H1 (cell line): ENCODE data around the gene GABRG3. TPM values are rescaled to one million over a fixed set of nuclear protein-coding genes. Genes with fewer than 3 reads are reported as not detected.

Source experiments
- CTCF ChIA-PET: fragments of 300-600 bp; sonication (Branson Sonifier 250); formaldehyde crosslinking; loops from one replicate; lab custom pipeline; 2021; ENCODE audit not compliant: partially characterized antibody; lab: Charles Lee
- POLR2A ChIA-PET: fragments of 300-600 bp; sonication (Branson Sonifier 250); formaldehyde crosslinking; loops from one replicate; lab custom pipeline; 2021; ENCODE audit warnings: inconsistent platforms; ENCODE audit not compliant: partially characterized antibody; lab: Charles Lee
- DNase-seq, 2 experiments: peaks; one replicate each; pipeline versions ENCODE4 v3.0.0 to v3.0.0-alpha.2; 2010 to 2022; ENCODE audit warnings: low spot score in 2 of 2, low read depth in 1 of 2, mixed read lengths in 1 of 2
- FAIRE-seq: peaks from 2 replicates; lab custom pipeline; 2011; peaks lifted over from hg19 to GRCh38; lab: Jason Lieb, UNC
- H2AFZ ChIP-seq: 2 replicates; pipeline ENCODE4 v1.8.1; 2012; ENCODE audit warnings: low read length, inconsistent platforms
- H2AK5ac ChIP-seq: 2 replicates; pipeline ENCODE4 v1.6.1; 2013; ENCODE audit warnings: low read depth, low read length
- H2BK120ac ChIP-seq: replicated peaks from 2 replicates; pipeline ENCODE3; 2013; ENCODE audit warnings: low read depth, low read length, inconsistent platforms
- H2BK12ac ChIP-seq: 2 replicates; pipeline ENCODE4 v1.6.1; 2013; ENCODE audit warnings: low read depth, low read length
- H2BK15ac ChIP-seq: 2 replicates; pipeline ENCODE4 v1.6.1; 2013; ENCODE audit warnings: low read length
- H2BK20ac ChIP-seq: 2 replicates; pipeline ENCODE4 v1.6.1; 2013; ENCODE audit warnings: low read length
- H2BK5ac ChIP-seq: 2 replicates; pipeline ENCODE4 v1.6.1; 2013; ENCODE audit warnings: low read depth, low read length
- H3K14ac ChIP-seq: 2 replicates; pipeline ENCODE4 v1.6.1; 2013; ENCODE audit warnings: inconsistent platforms; ENCODE audit not compliant: insufficient read length
- H3K18ac ChIP-seq: 2 replicates; pipeline ENCODE4 v1.6.1; 2013; ENCODE audit warnings: low read length; ENCODE audit errors: extremely low read depth
- H3K23ac ChIP-seq: 2 replicates; pipeline ENCODE4 v1.6.1; 2013; ENCODE audit warnings: inconsistent platforms; ENCODE audit not compliant: insufficient read length
- H3K23me2 ChIP-seq: 2 replicates; pipeline ENCODE4 v1.6.1; 2013; ENCODE audit warnings: low read depth, low read length
- H3K27ac ChIP-seq: 2 replicates; pipeline ENCODE4 v1.6.1; 2011; ENCODE audit warnings: low read depth, low read length, inconsistent platforms
- H3K27me3 ChIP-seq, 4 experiments: replicated peaks in 1 of 4; 1 replicate in 1 of 4; 2 replicates in 3 of 4; pipeline versions ENCODE4 v1.6.1 to v1.8.1; 2011 to 2013; ENCODE audit warnings: low read length in 3 of 4, mild to moderate bottlenecking in 3 of 4, inconsistent platforms in 2 of 4, mixed read lengths in 2 of 4, moderate library complexity in 1 of 4; ENCODE audit not compliant: control insufficient read depth in 3 of 4, insufficient read depth in 3 of 4; ENCODE audit errors: extremely low read depth in 1 of 4
- H3K36me3 ChIP-seq, 4 experiments: 2 replicates each; pipeline versions ENCODE4 v1.6.1 to v1.8.1; 2011 to 2013; ENCODE audit warnings: mild to moderate bottlenecking in 4 of 4, low read length in 3 of 4, moderate library complexity in 2 of 4, control low read depth in 1 of 4, inconsistent platforms in 1 of 4; ENCODE audit not compliant: insufficient read depth in 4 of 4, control insufficient read depth in 2 of 4
- H3K4ac ChIP-seq: replicated peaks from 2 replicates; pipeline ENCODE3; 2013; ENCODE audit warnings: low read length, low read depth, mixed read lengths, inconsistent platforms; ENCODE audit not compliant: insufficient read length
- H3K4me1 ChIP-seq, 4 experiments: replicated peaks in 1 of 4; 1 replicate in 1 of 4; 2 replicates in 3 of 4; pipeline versions ENCODE4 v1.6.1 to v1.8.1; 2011 to 2013; ENCODE audit warnings: low read length in 3 of 4, inconsistent platforms in 2 of 4, mixed read lengths in 1 of 4; ENCODE audit not compliant: insufficient read depth in 4 of 4, control insufficient read depth in 3 of 4
- H3K4me2 ChIP-seq, 2 experiments: 2 replicates each; pipeline versions ENCODE4 v1.6.1 to v1.8.1; 2011 to 2013; ENCODE audit warnings: low read depth in 2 of 2, low read length in 2 of 2, control low read depth in 1 of 2, inconsistent platforms in 1 of 2, mild to moderate bottlenecking in 1 of 2; ENCODE audit not compliant: insufficient read depth in 1 of 2
- H3K4me3 ChIP-seq, 4 experiments: fragments of 200-600, 300-600 bp in 1 of 4; sonication (generic), shearing (Covaris generic), sonication (Bioruptor Twin) in 1 of 4; 2 replicates each; pipeline versions ENCODE4 v1.5.1 to v1.8.1; 2011 to 2016; ENCODE audit warnings: low read length in 4 of 4, low read depth in 3 of 4, control low read depth in 2 of 4, inconsistent platforms in 2 of 4, mild to moderate bottlenecking in 2 of 4, mixed read lengths in 1 of 4, moderate library complexity in 1 of 4; ENCODE audit not compliant: insufficient read depth in 2 of 4; ENCODE audit errors: extremely low read depth in 1 of 4
- H3K56ac ChIP-seq: replicated peaks from 2 replicates; pipeline ENCODE3; 2013; ENCODE audit warnings: low read depth, mild to moderate bottlenecking, mixed read lengths, low read length, inconsistent platforms; ENCODE audit not compliant: insufficient read length
- H3K79me1 ChIP-seq: 2 replicates; pipeline ENCODE4 v1.6.1; 2013; ENCODE audit warnings: low read depth, low read length, control low read depth
- H3K79me2 ChIP-seq, 2 experiments: 2 replicates each; pipeline versions ENCODE4 v1.6.1 to v1.8.1; 2012 to 2013; ENCODE audit warnings: low read length in 2 of 2, mild to moderate bottlenecking in 2 of 2, inconsistent platforms in 1 of 2; ENCODE audit not compliant: insufficient read depth in 2 of 2, control insufficient read depth in 1 of 2
- H3K9ac ChIP-seq, 4 experiments: replicated peaks in 1 of 4; 1 replicate in 1 of 4; 2 replicates in 3 of 4; pipeline versions ENCODE4 v1.6.1 to v1.8.1; 2011 to 2013; ENCODE audit warnings: low read depth in 3 of 4, low read length in 3 of 4, control low read depth in 2 of 4, mild to moderate bottlenecking in 2 of 4, moderate library complexity in 2 of 4, inconsistent platforms in 1 of 4; ENCODE audit errors: extremely low read depth in 1 of 4
- H3K9me3 ChIP-seq, 2 experiments: 2 replicates each; pipeline versions ENCODE4 v1.6.1 to v1.8.1; 2012 to 2013; ENCODE audit warnings: mild to moderate bottlenecking in 2 of 2, moderate library complexity in 2 of 2, control low read depth in 1 of 2, inconsistent platforms in 1 of 2, low read depth in 1 of 2, low read length in 1 of 2, mixed read lengths in 1 of 2; ENCODE audit not compliant: insufficient read depth in 2 of 2
- H4K20me1 ChIP-seq, 2 experiments: replicated peaks in 1 of 2; 2 replicates each; pipeline versions ENCODE3 to v1.8.1; 2011 to 2013; ENCODE audit warnings: inconsistent platforms in 2 of 2, low read length in 2 of 2, mild to moderate bottlenecking in 1 of 2; ENCODE audit not compliant: insufficient read depth in 2 of 2, control insufficient read depth in 1 of 2
- H4K5ac ChIP-seq: 2 replicates; pipeline ENCODE4 v1.6.1; 2013; ENCODE audit warnings: low read length, low read depth, mixed read lengths, inconsistent platforms; ENCODE audit not compliant: insufficient read length
- H4K8ac ChIP-seq: 2 replicates; pipeline ENCODE4 v1.8.0; 2013; ENCODE audit warnings: mild to moderate bottlenecking, moderate library complexity, low read length, inconsistent platforms; ENCODE audit not compliant: insufficient read depth; ENCODE audit errors: extremely low read depth
- H4K91ac ChIP-seq: replicated peaks from 2 replicates; pipeline ENCODE3; 2013; ENCODE audit warnings: low read length, mixed read lengths, inconsistent platforms; ENCODE audit not compliant: insufficient read length
- CHD2 ChIP-seq: IDR thresholded peaks from 2 replicates; pipeline ENCODE4 v1.6.1; 2012; ENCODE audit warnings: low read length, improper control_type of control experiment
- WGBS, 2 experiments: shearing (Covaris generic) in 1 of 2; methylation state at CpG; one replicate each; pipeline versions ENCODE4 v1.1.6 to v1.1.7; 2013 to 2015; ENCODE audit warnings: low lambda C conversion rate in 2 of 2, mixed read lengths in 2 of 2, inconsistent platforms in 1 of 2, low coverage in 1 of 2, missing lambda C conversion rate in 1 of 2; ENCODE audit not compliant: insufficient replicate concordance in 2 of 2, insufficient coverage in 1 of 2, insufficient read length in 1 of 2; ENCODE audit errors: extremely low coverage in 1 of 2, missing lambda C conversion rate in 1 of 2; 5-methylcytosine and 5-hydroxymethylcytosine counted together
- polyA plus RNA-seq, 7 experiments: library from polyadenylated mRNA; depleted of rRNA in 3 of 7; stranded (reverse) in 5 of 7; unstranded in 2 of 7; fragments of >200 nt in 5 of 7; fragments of 200-250 nt in 2 of 7; gene quantifications; 1 replicate in 5 of 7; 2 replicates in 1 of 7; 4 replicates in 1 of 7; pipeline versions ENCODE4 v1.2.1 to v1.2.3, GENCODE V29; 2011 to 2013; ENCODE audit warnings: missing spikeins in 2 of 7, mixed read lengths in 2 of 7
- total RNA-seq: library from RNA; stranded (reverse); fragmentation: NEBNext Ultra II Directional; extraction: Animal tissue kit (Norgen Biotek cat#: 25700); gene quantifications from 2 replicates; pipeline ENCODE4 v1.2.1, GENCODE V29; 2021
- TF ChIP-seq, protein P1 (sequence below), 3 experiments: IDR thresholded peaks; 1 replicate in 2 of 3; 2 replicates in 1 of 3; pipeline versions ENCODE4 v1.5.1 to v1.6.1; 2011; ENCODE audit warnings: low read length in 3 of 3, mild to moderate bottlenecking in 3 of 3, inconsistent platforms in 2 of 3, low read depth in 1 of 3, moderate library complexity in 1 of 3; ENCODE audit not compliant: insufficient read depth in 1 of 3; ENCODE audit errors: control extremely low read depth in 1 of 3

The GABRG3 gene
- total and polyA plus RNA-seq, 2 of the 8 experiments (the other 6 are each of a cell fraction or from before 2014, with no cell fraction given) = 0.17 to 0.80 TPM

DNA sequence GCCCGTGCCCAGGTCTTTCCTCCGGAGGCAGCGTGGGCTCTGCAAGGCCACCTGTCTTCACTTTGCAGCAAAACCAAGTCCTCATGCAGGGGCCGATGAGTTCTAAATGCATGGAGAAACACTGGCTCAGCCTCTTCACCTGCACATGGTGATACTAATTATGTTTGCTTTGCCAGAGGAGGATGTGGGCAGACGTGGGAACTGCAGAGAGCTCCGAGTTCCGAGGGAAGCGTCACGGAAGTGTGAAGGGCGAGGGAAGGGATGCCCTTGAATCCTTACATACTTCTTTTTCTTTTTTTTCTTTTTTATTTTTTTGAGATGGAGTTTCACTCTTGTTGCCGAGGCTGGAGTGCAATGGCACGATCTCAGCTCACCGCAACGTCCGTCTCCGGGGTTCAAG is 74.8 kb downstream of the GABRG3 start:
- Histone ChIP-seq H4K5ac (no peak overlapping the region), H2AFZ (peak overlapping the region; percentile 29; the same call in 1 of the 2 replicates), H3K14ac (no peak overlapping the region), H3K4ac (no peak overlapping the region), H4K8ac (no peak overlapping the region; the same call in 1 of the 2 replicates), H3K27ac (no peak overlapping the region), H2BK20ac (no peak overlapping the region), H2BK15ac (no peak overlapping the region), H3K9ac (no peak overlapping the region), H2AK5ac (no peak overlapping the region), H2BK5ac (no peak overlapping the region), H3K4me3 (no peak overlapping the region), H3K18ac (no peak overlapping the region), H3K4me1 (no peaks in the 10 kb centered on the region), H3K23me2 (no peaks in the 10 kb centered on the region), H3K56ac (no peak overlapping the region), H3K79me2 (no peaks in the 10 kb centered on the region), H2BK120ac (no peak overlapping the region), H3K9me3 (no peaks in the 10 kb centered on the region), H2BK12ac (no peak overlapping the region), H3K4me2 (no peak overlapping the region), H4K20me1 (no peaks in the 10 kb centered on the region), H3K27me3 (no peaks in the 10 kb centered on the region), H3K79me1 (no peaks in the 10 kb centered on the region), H3K23ac (no peak overlapping the region), H3K36me3 (no peaks in the 10 kb centered on the region), H4K91ac (no peak overlapping the region)
- 94% methylated on average over 16 of the region's 16 CpGs; no CpG with 5 or more reads in 1 of the 2 experiments for WGBS, 2 experiments
- POLR2A ChIA-PET = no interaction called here
- FAIRE-seq (no peak), DNase-seq (no peak)
- CTCF ChIA-PET = interaction anchor here (0.7 to 1.7 kb wide), 5 partner anchors 8 to 213 kb away, joined by 3 to 5 read pairs (median 3); no protein-coding TSS in a partner anchor
- TF ChIP-seq CHD2 = no peak
- TF ChIP-seq, protein P1, sequence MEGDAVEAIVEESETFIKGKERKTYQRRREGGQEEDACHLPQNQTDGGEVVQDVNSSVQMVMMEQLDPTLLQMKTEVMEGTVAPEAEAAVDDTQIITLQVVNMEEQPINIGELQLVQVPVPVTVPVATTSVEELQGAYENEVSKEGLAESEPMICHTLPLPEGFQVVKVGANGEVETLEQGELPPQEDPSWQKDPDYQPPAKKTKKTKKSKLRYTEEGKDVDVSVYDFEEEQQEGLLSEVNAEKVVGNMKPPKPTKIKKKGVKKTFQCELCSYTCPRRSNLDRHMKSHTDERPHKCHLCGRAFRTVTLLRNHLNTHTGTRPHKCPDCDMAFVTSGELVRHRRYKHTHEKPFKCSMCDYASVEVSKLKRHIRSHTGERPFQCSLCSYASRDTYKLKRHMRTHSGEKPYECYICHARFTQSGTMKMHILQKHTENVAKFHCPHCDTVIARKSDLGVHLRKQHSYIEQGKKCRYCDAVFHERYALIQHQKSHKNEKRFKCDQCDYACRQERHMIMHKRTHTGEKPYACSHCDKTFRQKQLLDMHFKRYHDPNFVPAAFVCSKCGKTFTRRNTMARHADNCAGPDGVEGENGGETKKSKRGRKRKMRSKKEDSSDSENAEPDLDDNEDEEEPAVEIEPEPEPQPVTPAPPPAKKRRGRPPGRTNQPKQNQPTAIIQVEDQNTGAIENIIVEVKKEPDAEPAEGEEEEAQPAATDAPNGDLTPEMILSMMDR (IDR thresholded peaks at IDR 0.05; ENCODE audit: control extremely low read depth in 1 of 3, insufficient read depth in 1 of 3, low read depth in 1 of 3, low read length in 3 of 3) = peak in 2 of 3 experiments; percentile 21 to 29; a peak in 2 of 4 replicates
